ENCODE results near the gene TCF3.

DNA sequence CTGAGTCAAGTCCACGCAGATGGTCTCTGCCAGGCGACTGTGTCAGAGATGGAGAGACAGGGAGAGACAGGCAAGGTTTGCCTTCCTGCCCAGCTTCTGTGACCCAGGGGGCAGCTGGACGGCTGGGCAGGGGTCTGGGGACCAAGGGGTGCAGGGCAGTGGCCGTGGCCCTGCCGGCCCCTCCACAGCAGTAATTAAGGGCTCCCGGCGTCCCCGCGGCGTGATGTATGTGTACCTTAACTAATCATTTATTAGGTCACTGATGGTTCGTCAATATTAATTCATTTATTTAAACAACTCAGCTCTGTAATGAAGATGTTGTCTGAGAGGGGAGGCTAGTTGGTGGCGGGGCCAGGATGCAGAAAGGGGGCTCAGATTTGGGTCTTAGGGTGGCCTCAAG lies 28.6 kb upstream of the TCF3 start:
- no peak for TF ChIP-seq RAD21 (IDR thresholded peaks at IDR 0.05; ENCODE audit: low read depth)
- no peak for TF ChIP-seq ZFX (IDR thresholded peaks at IDR 0.05)
- no peak for TF ChIP-seq FOSL1 (IDR thresholded peaks at IDR 0.05; ENCODE audit: low read depth)
- TF ChIP-seq, protein P1, sequence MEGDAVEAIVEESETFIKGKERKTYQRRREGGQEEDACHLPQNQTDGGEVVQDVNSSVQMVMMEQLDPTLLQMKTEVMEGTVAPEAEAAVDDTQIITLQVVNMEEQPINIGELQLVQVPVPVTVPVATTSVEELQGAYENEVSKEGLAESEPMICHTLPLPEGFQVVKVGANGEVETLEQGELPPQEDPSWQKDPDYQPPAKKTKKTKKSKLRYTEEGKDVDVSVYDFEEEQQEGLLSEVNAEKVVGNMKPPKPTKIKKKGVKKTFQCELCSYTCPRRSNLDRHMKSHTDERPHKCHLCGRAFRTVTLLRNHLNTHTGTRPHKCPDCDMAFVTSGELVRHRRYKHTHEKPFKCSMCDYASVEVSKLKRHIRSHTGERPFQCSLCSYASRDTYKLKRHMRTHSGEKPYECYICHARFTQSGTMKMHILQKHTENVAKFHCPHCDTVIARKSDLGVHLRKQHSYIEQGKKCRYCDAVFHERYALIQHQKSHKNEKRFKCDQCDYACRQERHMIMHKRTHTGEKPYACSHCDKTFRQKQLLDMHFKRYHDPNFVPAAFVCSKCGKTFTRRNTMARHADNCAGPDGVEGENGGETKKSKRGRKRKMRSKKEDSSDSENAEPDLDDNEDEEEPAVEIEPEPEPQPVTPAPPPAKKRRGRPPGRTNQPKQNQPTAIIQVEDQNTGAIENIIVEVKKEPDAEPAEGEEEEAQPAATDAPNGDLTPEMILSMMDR (IDR thresholded peaks at IDR 0.05 in 2 of 3, conservative IDR thresholded peaks at IDR 0.05 in 1 of 3; ENCODE audit: borderline replicate concordance in 1 of 3, insufficient read depth in 1 of 3, low read depth in 2 of 3, low read length in 2 of 3): no peak
- TF ChIP-seq, protein P2, sequence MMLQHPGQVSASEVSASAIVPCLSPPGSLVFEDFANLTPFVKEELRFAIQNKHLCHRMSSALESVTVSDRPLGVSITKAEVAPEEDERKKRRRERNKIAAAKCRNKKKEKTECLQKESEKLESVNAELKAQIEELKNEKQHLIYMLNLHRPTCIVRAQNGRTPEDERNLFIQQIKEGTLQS (IDR thresholded peaks at IDR 0.05): no peak
- no peak for TF ChIP-seq EZH2 (IDR thresholded peaks at IDR 0.05)
- no peak for TF ChIP-seq POLR2AphosphoS5 (IDR thresholded peaks at IDR 0.05; ENCODE audit: low read depth, low read length)
- TF ChIP-seq JUND (IDR thresholded peaks at IDR 0.05): no peak
- TF ChIP-seq SRF (IDR thresholded peaks at IDR 0.05; ENCODE audit: low read depth): no peak
- no peak for TF ChIP-seq POLR2A (IDR thresholded peaks at IDR 0.05; ENCODE audit: borderline replicate concordance, extremely low read depth, insufficient read depth, insufficient read length)
- TF ChIP-seq ZNF274 (IDR thresholded peaks at IDR 0.05; ENCODE audit: low read depth, low read length): no peak
- no peak for TF ChIP-seq EZH2phosphoT487 (IDR thresholded peaks at IDR 0.05; ENCODE audit: borderline replicate concordance)

Measured in HCT116 (cell line).